DMS 273 (cell line): ENCODE measurements around the gene FYB1.

Experiments used
- DNase-seq: peaks from one replicate; lab custom pipeline; 2025; ENCODE audit not compliant: unreplicated experiment; lab: John Stamatoyannopoulos, UW

The FYB1 gene

DNA sequence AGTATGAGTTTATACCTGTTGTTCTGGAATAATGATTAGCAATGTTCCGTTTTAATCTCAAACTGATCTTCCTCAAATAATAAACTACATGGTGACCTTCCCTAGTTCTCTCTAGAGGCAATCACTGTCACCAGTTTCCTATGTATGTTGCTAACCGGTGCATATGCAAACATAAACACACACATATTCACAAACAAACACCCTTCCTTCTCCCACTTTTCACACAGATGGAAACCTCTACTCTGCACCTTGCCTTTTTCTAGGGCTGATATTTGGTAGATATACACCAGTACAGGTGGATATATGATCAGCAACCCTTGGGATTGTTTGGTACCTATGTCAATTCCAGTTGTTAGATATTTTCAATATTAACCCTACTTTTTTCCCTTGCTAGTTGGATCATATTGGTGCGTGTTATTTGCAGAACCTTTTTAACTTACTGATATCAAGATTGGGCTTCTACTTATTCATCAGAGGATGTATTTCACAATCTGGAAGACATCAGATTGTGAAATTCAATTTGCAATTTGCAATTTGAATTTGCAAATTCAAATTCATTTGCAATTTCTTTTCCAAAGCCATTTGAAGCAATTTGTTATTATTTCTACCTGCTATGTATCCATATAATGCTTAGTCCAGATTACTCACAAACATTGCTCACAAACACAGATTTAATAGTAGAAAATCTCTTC, 12.6 kb downstream of the FYB1 start:
- no peak for DNase-seq

DNA sequence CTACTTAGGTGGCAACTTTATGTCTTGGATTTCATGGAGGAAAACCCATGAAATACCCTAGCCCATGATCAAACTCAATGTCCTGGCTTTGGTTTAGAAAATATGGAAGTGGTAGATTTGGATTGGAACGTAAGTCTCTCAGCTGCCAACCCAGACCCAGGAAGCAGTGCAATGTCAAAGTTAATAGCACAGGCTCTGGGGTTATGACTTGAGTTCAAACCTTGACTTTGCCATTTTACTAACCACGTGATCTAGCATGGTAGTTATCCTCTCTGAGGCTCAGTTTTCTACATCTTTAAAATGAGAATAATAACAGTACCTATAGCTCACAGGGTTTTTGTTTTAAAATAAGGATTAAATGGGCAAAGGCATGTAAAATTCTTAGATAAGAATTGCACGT, 13.8 kb downstream of the FYB1 start:
- DNase-seq = no peak

DNA sequence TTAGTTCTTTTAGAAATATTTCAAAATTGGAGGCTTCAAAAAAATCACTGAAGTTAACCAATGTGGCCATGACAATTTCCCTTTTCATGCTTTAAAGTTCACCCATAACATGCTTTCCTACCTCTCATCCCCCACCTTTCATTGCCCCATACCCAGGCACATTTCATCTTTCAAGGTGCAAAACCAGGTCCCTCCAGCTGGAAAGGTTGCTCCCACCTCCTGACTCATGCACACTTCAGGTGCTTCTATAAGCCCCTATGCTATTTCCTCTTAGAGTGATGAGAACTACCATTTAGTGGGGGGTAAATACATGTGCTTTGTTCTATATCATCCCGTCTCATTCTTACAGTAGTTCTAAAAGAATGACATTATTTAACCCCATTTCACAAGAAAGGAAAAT, 15.4 kb downstream of the FYB1 start:
- no peak for DNase-seq

DNA sequence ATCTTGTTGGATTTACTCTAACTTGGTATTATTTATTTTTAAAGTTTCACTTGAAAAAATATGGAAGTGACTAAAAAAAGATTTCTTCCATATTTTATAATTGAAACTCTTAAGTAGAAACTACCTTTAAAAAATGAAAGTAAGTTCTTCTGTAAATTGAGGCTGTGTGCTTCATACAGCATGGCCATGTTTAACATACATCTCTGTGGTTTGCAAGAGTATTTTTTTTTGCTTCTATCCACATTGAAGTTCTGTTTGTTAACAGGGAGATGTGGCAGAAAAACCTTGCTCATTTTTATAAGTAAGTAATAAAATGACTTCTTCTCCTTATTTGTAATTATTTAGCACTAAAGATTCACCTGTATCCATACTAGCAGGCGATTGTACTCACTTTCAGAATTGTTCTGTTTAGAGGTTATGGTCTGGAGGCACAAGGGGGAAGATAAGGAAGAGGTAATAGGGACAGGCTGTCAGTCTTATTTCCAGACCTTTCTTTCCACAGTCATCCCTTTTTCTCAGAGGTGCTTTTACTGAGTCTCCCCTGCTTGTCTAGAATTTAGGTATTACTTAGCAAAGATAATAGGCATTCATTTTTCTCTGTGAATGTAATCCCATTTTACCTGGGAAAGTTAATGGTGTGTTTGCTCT, 16.0 kb downstream of the FYB1 start:
- DNase-seq = no peak

DNA sequence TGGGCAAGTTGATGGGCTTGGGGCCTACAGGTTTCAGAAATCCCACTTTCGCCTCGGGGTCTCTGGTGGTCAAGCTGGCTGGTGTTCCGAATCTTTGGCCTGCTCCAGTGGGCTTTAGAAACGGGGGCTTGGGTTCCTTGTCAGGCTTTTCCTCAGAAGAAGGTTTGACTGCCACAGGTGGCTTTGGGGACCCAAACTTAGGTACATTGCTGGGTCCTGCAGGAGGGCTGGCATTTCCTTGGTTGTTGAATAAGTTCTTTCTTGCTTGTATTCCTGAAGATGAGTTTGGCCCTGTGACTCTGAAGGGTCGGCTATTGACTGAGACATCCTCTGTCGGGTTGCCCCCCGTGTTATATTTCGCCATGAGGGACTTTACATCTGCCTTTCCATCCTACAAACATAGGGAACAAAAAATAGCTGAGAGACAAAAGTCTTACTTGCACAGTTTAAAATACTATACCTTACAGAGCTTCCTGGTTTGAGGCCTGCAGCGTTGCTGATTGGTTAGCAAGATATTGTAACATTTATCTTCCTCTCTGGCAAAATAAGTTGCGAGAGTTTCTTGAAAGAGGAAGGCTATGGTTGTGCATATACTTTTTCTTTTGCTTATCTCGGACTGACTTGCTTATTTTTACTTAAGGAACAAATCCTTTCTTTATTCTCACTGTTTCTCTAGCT, 16.6 kb downstream of the FYB1 start:
- no peak for DNase-seq

DNA sequence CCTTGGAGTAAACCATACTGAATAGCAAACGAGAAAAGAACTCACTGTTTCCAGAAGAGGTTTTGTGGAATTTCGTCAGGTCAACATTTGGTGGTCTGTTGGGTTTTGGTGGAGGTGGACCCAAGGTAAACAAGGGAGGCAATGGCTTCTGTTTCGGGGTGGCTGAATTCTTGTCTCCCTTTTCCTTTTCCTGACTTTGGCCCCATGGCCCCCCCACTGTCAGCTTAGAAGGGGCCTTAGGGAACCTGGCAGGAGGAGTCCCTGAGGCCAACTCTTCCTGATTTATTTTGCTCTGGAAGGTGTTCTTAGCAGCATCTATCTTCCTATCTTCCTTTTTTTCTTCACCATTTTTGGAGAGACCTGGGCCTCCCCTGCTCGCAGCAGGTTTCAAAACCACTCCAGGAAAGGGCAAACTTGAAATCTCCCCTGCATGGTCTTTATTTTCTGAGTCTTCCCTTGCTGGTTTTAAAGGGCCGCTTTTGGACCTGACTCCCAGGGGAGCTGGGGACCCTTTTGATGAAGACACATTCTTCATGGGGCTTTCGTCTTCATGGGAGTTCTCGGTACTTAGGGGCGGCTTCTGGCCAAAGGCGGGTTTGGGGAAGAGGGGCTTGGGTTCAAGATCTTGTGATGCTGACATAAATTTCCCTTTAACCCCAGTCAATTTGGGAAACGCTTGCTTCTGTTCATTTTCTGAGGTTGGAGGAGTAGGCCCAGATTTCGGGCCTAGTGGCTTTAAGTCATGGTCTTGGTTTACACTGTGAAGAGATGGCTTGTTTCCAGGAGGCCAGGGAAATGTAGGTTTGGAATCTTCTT, 17.4 kb downstream of the FYB1 start:
- DNase-seq = no peak

DNA sequence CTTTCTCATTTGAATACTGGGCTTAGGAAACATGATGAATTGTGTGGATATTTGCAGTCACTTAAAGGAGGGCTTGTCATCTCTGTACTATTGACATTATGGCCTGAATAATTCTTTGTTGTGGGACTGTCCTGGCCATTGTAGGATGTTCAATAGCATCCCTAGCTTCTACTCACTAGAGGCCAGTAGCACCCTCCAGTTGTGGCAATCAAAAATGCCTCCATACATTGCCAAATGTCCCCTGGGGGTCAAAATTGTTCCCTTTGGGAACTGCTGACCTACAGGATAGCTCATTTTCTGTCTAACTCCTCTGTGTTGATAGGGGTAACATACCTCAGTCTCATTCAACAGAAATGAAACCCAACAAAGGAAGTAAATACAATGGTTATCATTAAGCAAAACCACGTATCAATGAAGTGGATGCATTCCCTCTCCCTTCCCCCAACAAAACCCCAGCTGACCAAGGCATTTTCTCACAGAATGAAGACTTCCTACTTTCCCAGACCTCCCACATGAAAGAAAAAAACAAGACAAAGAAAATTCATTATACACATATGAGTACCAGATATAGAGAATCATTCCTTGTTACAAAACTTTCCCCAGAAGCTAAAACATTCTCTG, 18.1 kb downstream of the FYB1 start:
- DNase-seq = no peak

DNA sequence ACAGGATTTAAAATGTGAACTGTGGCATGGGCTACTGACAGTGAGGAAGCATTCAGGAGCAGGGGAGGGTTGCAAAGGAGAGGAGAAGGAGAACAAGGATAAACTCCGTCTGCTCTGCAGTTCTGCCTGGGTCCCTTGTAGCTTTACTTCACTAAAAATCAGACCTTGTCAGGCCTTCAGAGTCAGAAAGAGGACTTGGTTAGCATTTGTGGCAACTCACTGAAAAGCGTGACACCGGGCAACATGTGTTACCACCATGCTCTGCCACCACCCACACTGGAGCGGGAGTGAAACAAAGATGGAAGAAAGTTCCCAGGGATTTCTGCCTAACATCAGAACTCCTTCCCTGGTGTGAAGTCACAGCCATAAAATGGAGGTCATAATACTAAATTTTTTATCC, 19.3 kb downstream of the FYB1 start:
- no peak for DNase-seq

DNA sequence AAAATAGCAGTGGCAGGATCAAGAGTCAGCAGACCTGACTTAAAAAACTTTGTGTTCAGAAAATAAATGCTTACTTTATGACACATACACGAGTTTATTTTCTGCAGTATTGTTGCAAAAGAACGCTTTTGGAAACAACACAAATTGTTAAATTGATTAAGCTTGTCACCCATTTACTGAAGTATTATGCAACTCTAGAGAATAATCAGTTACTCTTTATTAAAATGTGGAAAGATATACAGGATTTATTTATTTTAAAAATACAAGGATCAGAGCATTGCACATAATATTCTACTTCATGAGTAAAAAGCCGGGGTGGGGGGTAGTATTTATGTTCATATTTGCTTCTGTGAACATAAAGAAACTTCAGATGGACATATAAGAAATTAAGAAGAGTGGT, 20.0 kb downstream of the FYB1 start:
- DNase-seq = no peak

DNA sequence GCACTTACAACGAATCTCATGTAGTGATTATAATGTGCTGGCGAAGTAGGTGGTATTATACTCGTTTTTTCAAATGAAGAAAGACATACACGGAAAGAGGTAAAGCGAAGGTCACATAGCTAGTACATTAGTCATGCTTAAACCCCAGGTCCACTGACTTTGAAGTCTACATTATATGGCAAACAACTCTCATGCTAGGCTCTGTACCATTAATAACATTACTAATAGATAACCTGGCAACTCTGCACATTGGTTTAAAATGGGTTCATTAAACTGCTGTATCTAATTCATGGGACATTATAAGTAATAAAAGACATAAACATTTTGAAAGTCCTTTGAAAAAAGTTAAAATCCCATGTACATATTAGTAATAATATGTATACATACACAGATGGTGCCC, 21.2 kb downstream of the FYB1 start:
- DNase-seq = no peak

DNA sequence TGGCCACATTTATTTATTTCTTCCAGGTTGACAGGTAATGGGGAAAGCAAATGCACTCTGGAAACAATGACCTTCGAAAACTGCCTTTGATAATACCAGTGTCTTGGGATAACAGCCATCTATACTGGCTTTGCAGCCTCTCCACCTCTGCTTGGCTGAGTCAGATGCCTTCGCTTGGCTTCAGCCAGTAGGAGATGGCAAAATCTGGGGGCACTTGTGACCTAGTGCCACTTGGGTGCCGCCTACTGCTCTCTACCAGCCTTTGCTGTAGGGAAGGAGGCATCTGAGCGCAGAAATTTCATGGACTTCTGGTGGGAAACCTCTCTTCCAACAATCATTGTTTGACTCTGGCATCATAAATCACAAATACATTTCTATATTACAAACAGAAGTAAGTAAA, 21.8 kb downstream of the FYB1 start:
- DNase-seq = no peak

DNA sequence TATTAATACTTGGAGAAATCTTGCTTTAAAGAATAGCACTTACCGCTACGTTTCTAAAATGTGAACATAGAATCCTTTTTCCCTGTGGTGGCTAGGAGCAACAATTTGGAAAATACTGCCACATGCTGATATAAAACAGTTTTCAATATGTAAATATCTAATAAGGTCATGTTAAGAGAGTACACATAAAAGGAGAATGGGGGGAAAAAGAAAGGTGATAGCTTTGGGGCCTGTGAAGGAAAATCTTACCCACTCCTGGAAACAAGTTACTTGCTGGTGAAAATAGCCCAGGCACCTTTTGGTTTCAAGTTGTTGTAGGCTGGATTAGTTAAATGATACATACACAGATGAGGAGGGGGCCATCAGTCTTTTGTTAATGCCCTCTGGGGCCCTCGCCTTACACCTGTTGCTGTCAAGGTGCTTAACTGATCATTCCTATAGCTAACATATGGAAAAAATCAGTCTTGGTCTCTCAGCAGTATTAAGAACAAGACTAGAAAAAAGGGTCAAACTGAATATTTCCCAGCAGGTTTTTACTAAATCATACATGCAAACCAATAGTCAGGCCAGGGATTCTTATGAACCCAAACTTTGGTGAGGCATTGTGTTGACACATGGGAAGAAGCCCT, 24.1 kb downstream of the FYB1 start:
- DNase-seq = no peak

DNA sequence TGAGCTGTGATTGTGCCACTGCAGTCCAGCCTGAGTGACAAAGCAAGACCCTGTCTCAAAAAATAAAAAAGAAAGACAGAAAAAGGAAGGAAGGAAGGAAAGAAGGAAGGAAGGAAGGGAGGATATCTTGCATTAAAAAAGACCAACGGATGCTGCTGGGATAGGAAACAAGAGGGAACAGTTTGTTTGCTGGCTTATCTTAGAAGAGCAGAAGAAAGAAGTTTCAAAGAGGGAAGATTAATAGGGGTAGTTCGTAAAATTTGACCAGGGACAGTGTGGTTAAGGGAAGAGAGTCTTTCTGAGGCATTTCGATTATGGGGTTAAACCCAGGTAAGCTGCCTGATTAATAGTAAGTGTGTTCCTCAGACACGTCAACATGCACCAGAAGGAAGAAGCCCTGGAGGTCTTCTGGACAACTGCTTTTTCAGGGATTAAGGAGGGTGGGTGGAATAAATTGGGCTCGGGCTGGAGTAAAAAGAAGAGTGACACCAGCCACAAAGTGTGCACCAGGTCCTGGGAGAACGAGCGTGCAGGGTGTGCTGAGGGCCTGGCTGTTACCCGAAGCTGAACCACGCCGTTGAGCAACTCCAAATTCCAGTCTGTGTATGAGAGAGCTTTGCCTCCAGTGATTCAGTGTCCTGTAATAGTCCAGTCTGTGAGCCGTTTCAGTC, 24.8 kb downstream of the FYB1 start:
- no peak for DNase-seq

DNA sequence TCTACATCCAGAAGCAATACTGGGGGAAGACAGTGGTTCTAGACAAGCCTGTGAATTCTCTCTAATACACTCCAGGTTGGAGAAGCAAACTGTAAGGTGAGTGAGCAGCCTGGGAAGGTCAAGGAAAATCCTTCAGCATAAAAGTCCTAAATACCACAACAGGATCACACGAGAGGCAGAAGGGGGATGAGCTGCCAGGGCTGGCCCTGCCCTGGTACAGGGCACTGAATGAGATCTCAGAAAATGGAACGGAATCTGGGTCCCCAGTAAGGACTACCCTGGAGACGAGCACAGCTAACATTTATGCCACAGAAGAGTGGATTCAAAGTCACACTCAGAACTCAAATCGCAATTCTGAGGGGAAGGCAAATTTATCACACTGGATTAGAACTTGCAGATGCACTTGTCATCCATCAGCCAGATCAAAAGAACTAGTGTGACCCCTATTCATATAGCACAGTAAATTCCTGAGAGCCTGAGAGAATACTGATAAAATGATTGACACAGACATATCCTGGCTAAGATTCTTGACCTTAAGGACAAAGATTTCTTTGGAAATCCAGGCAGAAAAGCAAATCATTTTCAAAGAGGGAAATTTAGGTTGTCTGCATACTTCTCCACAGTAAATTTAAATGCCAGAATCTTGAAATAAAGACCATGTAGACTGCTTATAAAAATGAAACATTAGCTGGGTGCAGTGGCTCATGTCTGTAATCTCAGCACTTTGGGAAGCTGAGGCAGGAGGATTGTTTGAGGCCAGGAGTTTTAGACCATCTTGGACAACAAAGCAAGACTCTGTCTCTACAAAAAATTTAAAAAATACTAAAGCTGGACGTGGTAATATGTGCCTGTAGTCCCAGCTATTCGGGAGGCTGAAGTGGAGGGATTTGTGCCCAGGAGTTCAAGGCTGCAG, 25.6 kb downstream of the FYB1 start:
- no peak for DNase-seq

DNA sequence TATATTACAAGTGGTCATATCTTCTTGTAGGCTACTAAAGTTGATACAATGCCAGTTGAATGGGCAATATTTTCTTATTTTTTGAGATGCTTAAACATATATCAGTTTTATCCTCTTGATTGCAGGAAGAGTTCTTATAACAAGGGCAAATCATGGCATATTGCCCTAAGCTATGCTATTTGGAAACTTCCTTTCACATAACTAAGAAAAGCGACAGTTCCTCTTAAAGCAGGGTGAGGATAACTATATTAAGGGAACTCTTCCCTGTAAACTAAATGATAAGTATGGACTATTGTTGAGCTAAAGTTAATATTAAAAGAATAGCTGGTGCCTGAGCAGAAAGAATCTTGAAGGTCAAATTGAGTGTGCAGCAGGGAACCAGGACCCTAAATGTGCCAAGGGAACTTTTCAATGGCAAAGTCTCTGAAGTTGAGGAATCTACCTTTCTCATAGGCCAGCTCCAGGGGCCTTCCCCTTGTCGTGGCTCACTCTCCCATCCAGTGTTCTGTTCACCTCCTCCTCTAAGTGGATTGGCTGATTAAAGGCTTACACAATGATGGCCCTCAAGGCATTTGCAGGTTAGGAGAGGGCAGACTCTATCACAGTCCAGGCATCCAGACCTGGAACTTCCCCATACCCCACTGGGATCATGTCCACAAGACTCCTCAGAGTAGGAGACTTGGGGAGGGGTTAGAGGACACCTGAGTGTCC, 26.8 kb downstream of the FYB1 start:
- DNase-seq = no peak

DNA sequence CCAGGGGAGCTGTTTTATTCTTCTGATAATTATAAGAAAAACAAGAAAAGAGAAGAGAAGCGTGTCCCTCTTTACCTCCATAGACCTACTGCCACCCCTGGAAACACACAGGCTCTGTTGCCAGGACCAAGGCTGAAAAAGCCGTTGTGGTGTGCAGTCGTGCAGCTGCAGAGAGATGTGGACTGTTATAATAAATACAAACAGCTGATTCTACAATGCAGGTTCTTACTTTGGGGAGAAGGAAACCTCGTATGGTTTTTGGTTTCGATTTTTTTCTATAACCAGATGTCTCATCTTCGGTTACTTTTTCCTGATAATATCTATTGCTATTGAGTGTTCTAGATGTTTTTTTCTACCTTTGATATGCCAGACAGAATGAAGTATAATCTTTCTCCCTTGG, 28.1 kb downstream of the FYB1 start:
- DNase-seq = no peak

DNA sequence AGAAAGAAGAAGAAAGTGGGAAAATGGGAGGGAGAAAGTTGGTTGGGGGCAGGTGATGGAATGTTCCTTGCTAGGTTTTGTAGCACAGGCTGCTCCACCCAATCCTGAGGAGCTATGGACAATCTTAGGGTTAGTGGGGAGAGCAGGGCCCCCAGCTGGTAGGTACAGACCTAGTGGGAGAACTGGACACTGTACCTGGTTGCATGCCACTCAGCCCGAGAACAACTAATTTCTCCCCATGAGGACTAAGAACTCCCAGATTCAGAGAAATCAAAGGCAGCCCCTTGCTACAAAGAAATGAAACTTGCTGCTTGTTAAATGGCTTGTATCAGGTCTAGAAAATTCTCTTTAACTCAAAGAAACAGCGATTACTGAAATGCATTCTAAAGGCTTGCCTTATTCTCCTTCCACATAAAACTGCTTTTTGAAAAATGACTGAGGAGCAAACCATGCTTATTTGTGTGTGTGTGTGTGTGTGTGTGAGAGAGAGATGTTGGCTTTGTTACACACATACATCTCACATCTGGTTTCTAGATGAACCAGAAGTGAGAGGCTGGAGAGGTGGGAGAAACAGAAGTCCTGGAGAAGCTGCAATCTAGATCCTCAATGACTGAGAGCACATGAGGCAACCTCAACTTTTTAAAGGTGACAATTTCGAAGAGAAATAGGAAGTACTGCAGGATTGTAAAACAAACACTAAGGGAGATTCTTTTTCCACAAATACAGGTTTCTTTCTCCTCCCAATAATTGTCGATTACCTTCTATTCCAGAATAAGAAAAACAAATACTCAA, 28.9 kb downstream of the FYB1 start:
- no peak for DNase-seq
